Left lung (tissue), 10 donors: Measurements from ENCODE around the gene EPHA3. TPM values are rescaled to one million over a fixed set of nuclear protein-coding genes. Genes with fewer than 3 reads are reported as not detected.

ENCODE experiments used
- ATAC-seq: fragments of 200-7000 bp; cut with Tn5 transposase; one replicate; pipeline ENCODE4 v1.9.1; 2020; ENCODE audit warnings: moderate library complexity
- DNase-seq, 4 donors: peaks; one replicate each; pipeline ENCODE4 v3.0.0-alpha.2; 2013 to 2020
- H3K27ac ChIP-seq, 2 donors: fragments of 200-600 bp; sonication (generic) in 1 of 2; one replicate each; pipeline versions ENCODE4 v1.5.0 to v1.8.0; 2020 to 2021
- H3K27me3 ChIP-seq, 2 donors: fragments of 200-600 bp; sonication (generic) in 1 of 2; one replicate each; pipeline versions ENCODE4 v1.5.0 to v1.8.0; 2020 to 2021
- H3K36me3 ChIP-seq, 2 donors: fragments of 200-600 bp; sonication (generic) in 1 of 2; one replicate each; pipeline versions ENCODE4 v1.5.0 to v1.8.0; 2020 to 2021
- H3K4me1 ChIP-seq, 2 donors: fragments of 200-600 bp; one replicate each; pipeline ENCODE4 v1.8.0; 2021
- H3K4me3 ChIP-seq, 2 donors: fragments of 200-600 bp; sonication (generic) in 1 of 2; one replicate each; pipeline versions ENCODE4 v1.5.0 to v1.8.0; 2020 to 2021; ENCODE audit warnings: mild to moderate bottlenecking in 1 of 2
- H3K9me3 ChIP-seq, 2 donors: fragments of 200-600 bp; sonication (generic) in 1 of 2; one replicate each; pipeline versions ENCODE4 v1.5.0 to v1.8.0; 2020 to 2021
- CTCF ChIP-seq, 2 donors: fragments of 200-600 bp; sonication (generic) in 1 of 2; IDR thresholded peaks; one replicate each; pipeline versions ENCODE4 v1.5.0 to v1.8.0; 2021; ENCODE audit warnings: antibody characterized with exemption in 2 of 2
- intact Hi-C, 2 donors: fragments of 100-400 bp; cut with DNase I; formaldehyde crosslinking; loops; one replicate each; pipeline versions ENCODE4 v1.11.2 to v1.14.2; 2022
- polyA plus RNA-seq, 6 donors: library from polyadenylated mRNA; unstranded; fragments of 120-200 nt; gene quantifications; one replicate each; pipeline ENCODE4 v1.2.1, GENCODE V29; 2013; ENCODE audit not compliant: insufficient read length in 6 of 6
- total RNA-seq, 2 donors: library from RNA; stranded (reverse); fragmentation: NEBNext Ultra II Directional; extraction: Animal tissue kit (Norgen Biotek cat#: 25700); gene quantifications; one replicate each; pipeline ENCODE4 v1.2.1, GENCODE V29; 2021
- donor health status: DM: no; HTN: yes; CAD: no.
- donor health status: DM: no; HTN: no; CAD: no.

The EPHA3 gene
- total and polyA plus RNA-seq, 8 donors, result 1.9 to 13.9 (median 11.1) TPM

DNA sequence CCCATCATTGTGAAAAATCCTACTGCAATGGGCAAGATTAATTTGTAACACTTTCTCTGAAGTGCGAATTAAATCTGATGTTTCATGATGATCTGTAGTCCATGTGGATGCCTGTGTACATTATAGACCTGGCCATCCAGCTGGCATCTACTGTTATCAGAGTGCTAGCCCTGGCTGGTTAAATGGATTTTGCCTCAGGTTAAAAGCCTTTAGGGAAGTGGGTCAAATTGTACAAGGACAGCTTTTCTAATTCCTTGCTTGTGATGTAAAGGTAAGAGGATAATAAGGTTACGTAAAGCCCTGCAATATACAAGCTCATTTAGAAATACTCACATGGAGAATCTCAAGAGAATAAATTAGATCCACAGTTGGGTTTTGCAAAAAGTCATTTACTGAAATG, 138.2 kb downstream of the EPHA3 start:
- Histone ChIP-seq H3K36me3 (no peaks in the 10 kb centered on the region), H3K4me3 (no peak overlapping the region), H3K27ac (no peak overlapping the region), H3K9me3 (no peaks in the 10 kb centered on the region), H3K4me1 (no peaks in the 10 kb centered on the region), H3K27me3 (no peaks in the 10 kb centered on the region)
- intact Hi-C loops, result no loop called here
- ATAC-seq, result no peak
- DNase-seq, result no peak
- no peak for TF ChIP-seq CTCF (IDR thresholded peaks at IDR 0.05)

DNA sequence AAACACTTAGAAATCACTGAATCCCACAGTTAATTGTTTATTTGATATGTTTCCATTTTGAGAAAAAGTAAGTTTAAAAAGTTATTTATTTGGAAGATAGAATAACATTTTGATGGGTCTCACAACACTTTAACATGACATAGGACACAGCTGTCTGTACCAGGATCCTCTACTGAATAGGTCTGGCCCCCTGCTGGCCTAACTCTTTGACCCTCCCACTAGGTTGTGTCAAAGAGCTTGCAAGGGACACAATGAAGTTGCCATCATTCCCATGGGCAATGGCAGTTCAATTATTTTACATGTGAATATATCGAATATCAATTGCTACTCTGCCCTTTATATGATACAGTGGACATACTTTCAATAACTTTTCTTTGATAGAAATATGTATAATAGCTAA, 138.9 kb downstream of the EPHA3 start:
- no peaks in the 10 kb centered on the region for H3K36me3 ChIP-seq

DNA sequence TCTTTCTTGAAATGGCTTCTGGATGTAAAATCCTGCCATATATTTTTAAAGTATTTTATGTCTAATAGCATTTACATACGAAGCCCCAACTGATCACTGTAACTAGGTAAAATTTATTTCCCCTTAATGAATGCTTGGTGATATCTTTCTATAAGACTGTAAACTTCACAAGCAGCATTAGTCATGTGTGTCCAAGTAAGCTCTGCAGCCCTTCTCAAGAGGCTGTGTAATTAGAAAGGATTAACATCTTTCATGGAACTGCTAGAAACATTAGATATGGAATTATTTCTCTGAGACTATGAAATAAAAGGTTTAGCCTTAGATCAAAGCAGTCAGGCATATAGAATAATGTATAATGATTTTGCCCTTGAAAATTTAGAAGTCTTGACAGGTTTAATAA, 143.3 kb downstream of the EPHA3 start:
- Histone ChIP-seq H3K4me1 (no peaks in the 10 kb centered on the region), H3K4me3 (no peak overlapping the region), H3K27ac (no peak overlapping the region), H3K27me3 (no peaks in the 10 kb centered on the region), H3K9me3 (no peaks in the 10 kb centered on the region), H3K36me3 (no peaks in the 10 kb centered on the region)
- TF ChIP-seq CTCF (IDR thresholded peaks at IDR 0.05), result no peak
- DNase-seq (no peak), ATAC-seq (no peak)
- intact Hi-C loops, result no loop called here

More for the DNA sequence above, 138.9 kb downstream of the EPHA3 start:
- Histone ChIP-seq H3K4me3 (no peak overlapping the region), H3K27ac (no peak overlapping the region), H3K4me1 (no peaks in the 10 kb centered on the region), H3K9me3 (no peaks in the 10 kb centered on the region), H3K27me3 (no peaks in the 10 kb centered on the region)
- ATAC-seq (no peak), DNase-seq (no peak)
- intact Hi-C loops, result no loop called here
- TF ChIP-seq CTCF (IDR thresholded peaks at IDR 0.05), result no peak

DNA sequence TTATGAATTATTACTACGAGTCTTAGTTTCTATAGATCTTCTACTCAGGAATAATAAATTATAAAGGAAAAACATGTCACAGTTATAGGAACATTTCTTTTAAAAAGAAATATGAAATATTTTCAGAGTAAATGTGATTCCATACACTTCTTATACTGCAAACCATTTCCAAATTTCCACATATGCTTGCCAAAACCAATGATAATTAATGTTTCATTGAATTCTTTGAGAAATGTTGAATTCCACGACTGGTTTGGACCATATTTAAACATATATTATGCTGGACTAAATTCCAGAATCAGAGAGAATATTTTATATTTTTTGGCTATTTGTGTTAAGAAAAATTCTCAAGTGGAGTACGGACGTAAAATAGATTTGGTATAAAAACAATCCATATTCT, 144.6 kb downstream of the EPHA3 start:
- H3K27me3 ChIP-seq, result no peaks in the 10 kb centered on the region
- no peaks in the 10 kb centered on the region for H3K36me3 ChIP-seq
- no peaks in the 10 kb centered on the region for H3K9me3 ChIP-seq
- H3K4me3 ChIP-seq, result no peak overlapping the region
- TF ChIP-seq CTCF (IDR thresholded peaks at IDR 0.05), result no peak
- no peaks in the 10 kb centered on the region for H3K4me1 ChIP-seq
- H3K27ac ChIP-seq, result no peak overlapping the region
- intact Hi-C loops, result no loop called here
- DNase-seq, result no peak
- no peak for ATAC-seq

DNA sequence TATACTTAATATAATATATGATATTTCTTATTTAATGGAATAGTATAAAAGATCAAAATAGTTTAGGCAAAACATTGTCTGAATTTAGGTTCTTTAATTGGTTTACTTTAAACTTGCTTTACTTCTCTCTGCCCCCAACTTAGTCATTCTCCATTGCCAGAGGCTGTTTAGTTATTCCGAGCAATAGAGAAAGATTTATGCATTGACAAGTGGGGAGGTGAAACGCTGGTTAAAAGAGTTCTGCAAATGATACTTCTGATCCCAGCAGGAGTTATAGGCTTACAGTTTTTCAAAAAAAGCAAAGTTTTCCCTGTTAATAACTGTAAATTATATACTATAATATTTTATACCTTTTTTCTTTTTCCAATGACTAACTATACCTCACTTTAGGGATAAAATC, 145.4 kb downstream of the EPHA3 start:
- no peaks in the 10 kb centered on the region for H3K36me3 ChIP-seq
- ATAC-seq (no peak), DNase-seq (no peak)
- TF ChIP-seq CTCF (IDR thresholded peaks at IDR 0.05), result no peak
- intact Hi-C loops, result no loop called here
- no peak overlapping the region for H3K27ac ChIP-seq
- H3K9me3 ChIP-seq, result no peaks in the 10 kb centered on the region
- no peak overlapping the region for H3K4me3 ChIP-seq
- H3K27me3 ChIP-seq, result no peaks in the 10 kb centered on the region
- no peaks in the 10 kb centered on the region for H3K4me1 ChIP-seq
